ENCODE measurements around the gene ELOB.

The ELOB gene

DNA sequence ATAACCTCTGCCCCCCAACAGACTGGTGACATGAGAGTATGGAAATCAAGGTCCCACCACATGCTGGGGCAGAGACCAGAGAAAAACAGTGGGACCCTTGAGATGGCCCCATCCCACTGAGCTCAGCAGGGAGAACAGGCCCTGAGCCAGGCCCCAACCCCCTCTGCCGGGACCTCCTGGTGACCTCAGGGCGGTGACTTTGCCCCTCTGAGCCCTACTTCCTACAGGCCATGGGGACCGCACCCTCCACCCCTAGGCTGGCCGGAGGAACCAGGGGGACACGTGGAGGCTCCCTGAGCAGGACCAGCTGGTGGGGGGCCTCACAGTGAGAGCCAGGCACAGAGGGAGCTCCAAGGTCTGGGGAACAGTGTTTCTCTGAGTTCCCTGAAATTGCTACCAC is 38.5 kb downstream of the ELOB start:
- H3K9me3 ChIP-seq (ENCODE audit: control insufficient read depth, insufficient read depth, low read depth, low read length) = no peaks in the 10 kb centered on the region
- no peak overlapping the region for H3K27ac ChIP-seq (ENCODE audit: extremely low read depth, low read depth, low read length)
- H3K4me1 ChIP-seq (ENCODE audit: control insufficient read depth, insufficient read depth, low read length) = no peaks in the 10 kb centered on the region
- ChIA-PET CTCF (no interaction called here), POLR2A (no interaction called here)
- H3K4me3 ChIP-seq (ENCODE audit: low read depth, low read length) = no peak overlapping the region
- TF ChIP-seq ZNF629 (tag by site-specific recombination; IDR thresholded peaks at IDR 0.05) (no peak), ZIC2 (tag by site-specific recombination; IDR thresholded peaks at IDR 0.05) (peak; percentile 92)
- no peaks in the 10 kb centered on the region for H3K36me3 ChIP-seq (ENCODE audit: control insufficient read depth in 2 of 2, insufficient read depth in 1 of 2, low read length in 2 of 2)

DNA sequence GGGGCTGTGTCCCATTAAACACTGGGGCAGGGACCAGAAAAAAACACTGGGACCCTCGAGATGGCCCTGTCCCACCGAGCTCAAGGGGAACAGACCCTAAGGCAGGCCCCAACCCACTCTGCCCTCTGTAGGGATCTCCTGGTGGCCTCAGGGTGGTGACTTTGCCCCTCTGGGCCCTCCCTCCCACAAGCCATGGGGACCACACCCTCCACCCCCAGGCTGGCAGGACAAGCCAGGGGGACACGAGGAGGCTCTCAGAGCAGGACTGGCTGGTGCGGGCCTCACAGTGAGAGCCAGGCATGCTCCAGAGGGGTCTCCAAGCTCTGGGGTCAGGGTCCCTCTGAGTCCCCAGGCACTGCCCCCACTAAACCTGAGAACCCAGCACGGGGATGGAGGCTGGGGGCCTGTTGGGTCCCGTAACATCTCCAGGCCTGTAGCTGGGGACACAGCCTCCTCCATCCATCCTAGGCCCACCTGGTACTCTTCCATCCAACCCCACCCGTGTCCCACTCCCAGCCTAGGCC is 39.1 kb downstream of the ELOB start:
- CTCF ChIA-PET = no interaction called here
- H3K27ac ChIP-seq (ENCODE audit: extremely low read depth, low read depth, low read length) = no peak overlapping the region
- H3K4me1 ChIP-seq (ENCODE audit: control insufficient read depth, insufficient read depth, low read length) = no peaks in the 10 kb centered on the region
- H3K9me3 ChIP-seq (ENCODE audit: control insufficient read depth, insufficient read depth, low read depth, low read length) = no peaks in the 10 kb centered on the region
- TF ChIP-seq, protein P1, sequence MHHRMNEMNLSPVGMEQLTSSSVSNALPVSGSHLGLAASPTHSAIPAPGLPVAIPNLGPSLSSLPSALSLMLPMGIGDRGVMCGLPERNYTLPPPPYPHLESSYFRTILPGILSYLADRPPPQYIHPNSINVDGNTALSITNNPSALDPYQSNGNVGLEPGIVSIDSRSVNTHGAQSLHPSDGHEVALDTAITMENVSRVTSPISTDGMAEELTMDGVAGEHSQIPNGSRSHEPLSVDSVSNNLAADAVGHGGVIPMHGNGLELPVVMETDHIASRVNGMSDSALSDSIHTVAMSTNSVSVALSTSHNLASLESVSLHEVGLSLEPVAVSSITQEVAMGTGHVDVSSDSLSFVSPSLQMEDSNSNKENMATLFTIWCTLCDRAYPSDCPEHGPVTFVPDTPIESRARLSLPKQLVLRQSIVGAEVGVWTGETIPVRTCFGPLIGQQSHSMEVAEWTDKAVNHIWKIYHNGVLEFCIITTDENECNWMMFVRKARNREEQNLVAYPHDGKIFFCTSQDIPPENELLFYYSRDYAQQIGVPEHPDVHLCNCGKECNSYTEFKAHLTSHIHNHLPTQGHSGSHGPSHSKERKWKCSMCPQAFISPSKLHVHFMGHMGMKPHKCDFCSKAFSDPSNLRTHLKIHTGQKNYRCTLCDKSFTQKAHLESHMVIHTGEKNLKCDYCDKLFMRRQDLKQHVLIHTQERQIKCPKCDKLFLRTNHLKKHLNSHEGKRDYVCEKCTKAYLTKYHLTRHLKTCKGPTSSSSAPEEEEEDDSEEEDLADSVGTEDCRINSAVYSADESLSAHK (tag by site-specific recombination; IDR thresholded peaks at IDR 0.05) = no peak
- TF ChIP-seq GLIS2 (tag by site-specific recombination; IDR thresholded peaks at IDR 0.05) = peak; percentile 37; the same call in 1 of the 2 replicates
- TF ChIP-seq MEIS1 (CRISPR knock-in tag; IDR thresholded peaks at IDR 0.05; ENCODE audit: borderline replicate concordance) = no peak
- TF ChIP-seq ZNF654 (tag by site-specific recombination; IDR thresholded peaks at IDR 0.05; ENCODE audit: low read depth) = no peak
- TF ChIP-seq GLIS1 (tag by site-specific recombination; IDR thresholded peaks at IDR 0.05) = peak; percentile 52
- no peak overlapping the region for H3K4me3 ChIP-seq (ENCODE audit: low read depth, low read length)
- H3K36me3 ChIP-seq (ENCODE audit: control insufficient read depth in 2 of 2, insufficient read depth in 1 of 2, low read length in 2 of 2) = no peaks in the 10 kb centered on the region
- POLR2A ChIA-PET = no interaction called here

DNA sequence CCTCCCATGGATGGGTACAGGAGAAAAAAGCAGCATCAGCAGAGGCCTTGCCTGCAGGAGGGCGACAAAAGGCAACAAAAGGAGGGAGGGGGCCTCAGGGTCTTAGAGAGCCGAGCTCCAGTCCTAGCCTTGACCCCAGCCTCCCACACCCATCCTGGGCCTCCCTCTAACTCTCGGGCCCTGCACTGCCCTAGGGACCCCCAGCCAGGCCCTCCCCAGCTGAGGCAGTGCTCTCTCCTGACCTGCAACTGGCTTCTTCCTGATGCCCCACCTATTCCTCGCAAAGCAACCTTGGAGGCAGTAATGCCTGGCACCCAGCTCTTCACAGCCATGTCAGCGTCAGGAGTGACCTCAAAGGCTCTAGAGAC is 39.9 kb downstream of the ELOB start:
- TF ChIP-seq ZNF155 (tag by site-specific recombination; IDR thresholded peaks at IDR 0.05) (no peak), GLIS1 (tag by site-specific recombination; IDR thresholded peaks at IDR 0.05) (peak; percentile 78), TCF7L2 (IDR thresholded peaks at IDR 0.05; ENCODE audit: borderline replicate concordance, low read depth, low read length) (no peak), ZNF473 (tag by site-specific recombination; IDR thresholded peaks at IDR 0.05) (no peak), ZNF266 (tag by site-specific recombination; IDR thresholded peaks at IDR 0.05; ENCODE audit: low read depth) (no peak)
- ChIA-PET CTCF (interaction anchor here (1.2 kb wide), 1 partner anchor 102 kb away, joined by 6 read pairs; no protein-coding TSS in a partner anchor), POLR2A (no interaction called here)
- no peaks in the 10 kb centered on the region for H3K9me3 ChIP-seq (ENCODE audit: control insufficient read depth, insufficient read depth, low read depth, low read length)
- H3K4me3 ChIP-seq (ENCODE audit: low read depth, low read length) = no peak overlapping the region
- no peaks in the 10 kb centered on the region for H3K36me3 ChIP-seq (ENCODE audit: control insufficient read depth in 2 of 2, insufficient read depth in 1 of 2, low read length in 2 of 2)
- H3K4me1 ChIP-seq (ENCODE audit: control insufficient read depth, insufficient read depth, low read length) = no peaks in the 10 kb centered on the region
- H3K27ac ChIP-seq (ENCODE audit: extremely low read depth, low read depth, low read length) = no peak overlapping the region

DNA sequence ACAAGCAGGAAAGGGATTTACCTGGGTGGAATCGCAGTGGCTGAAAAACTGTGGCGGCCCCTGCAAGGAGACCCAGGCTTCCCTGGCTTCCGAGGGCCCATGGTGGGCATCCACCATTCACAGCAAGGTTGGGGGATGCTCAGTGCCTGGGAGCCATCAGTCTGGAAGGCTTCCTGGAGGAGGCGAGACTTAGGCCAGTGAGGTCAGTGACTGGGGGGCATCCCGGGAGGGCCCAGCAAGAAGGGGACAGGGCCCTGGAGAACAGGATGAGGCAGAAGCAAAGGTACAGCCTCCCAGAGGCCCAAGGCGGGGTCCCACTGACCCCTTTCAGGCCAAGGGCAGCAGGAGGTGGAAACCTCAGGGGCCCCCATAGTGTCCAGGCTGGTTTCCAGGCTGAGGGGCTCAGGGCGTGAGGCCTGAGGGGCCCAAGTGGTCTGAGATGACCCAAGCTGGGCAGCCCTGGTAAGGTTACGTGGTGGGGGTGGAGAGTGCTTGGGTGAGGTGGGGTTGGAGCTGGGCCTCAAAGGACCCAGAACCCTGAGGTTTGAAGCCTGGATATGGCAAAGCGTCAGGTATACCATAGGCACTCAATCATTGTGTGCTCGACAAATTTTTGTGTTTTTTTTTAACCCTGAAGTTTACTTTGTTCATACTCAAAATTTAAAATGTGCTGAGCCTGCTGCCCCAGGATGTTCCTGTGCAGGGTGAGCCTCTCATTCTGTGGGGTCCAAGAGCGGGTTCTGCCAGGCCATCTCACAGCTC is 40.4 kb downstream of the ELOB start:
- H3K9me3 ChIP-seq (ENCODE audit: control insufficient read depth, insufficient read depth, low read depth, low read length) = no peaks in the 10 kb centered on the region
- ChIA-PET POLR2A (interaction anchor here (0.6 kb wide), 1 partner anchor 33 kb away, joined by 5 read pairs; no protein-coding TSS in a partner anchor), CTCF (interaction anchor here (1.2 kb wide), 1 partner anchor 103 kb away, joined by 6 read pairs; no protein-coding TSS in a partner anchor)
- H3K4me1 ChIP-seq (ENCODE audit: control insufficient read depth, insufficient read depth, low read length) = no peaks in the 10 kb centered on the region
- no peak overlapping the region for H3K4me3 ChIP-seq (ENCODE audit: low read depth, low read length)
- no peak overlapping the region for H3K27ac ChIP-seq (ENCODE audit: extremely low read depth, low read depth, low read length)
- no peaks in the 10 kb centered on the region for H3K36me3 ChIP-seq (ENCODE audit: control insufficient read depth in 2 of 2, insufficient read depth in 1 of 2, low read length in 2 of 2)
- TF ChIP-seq, protein P2, sequence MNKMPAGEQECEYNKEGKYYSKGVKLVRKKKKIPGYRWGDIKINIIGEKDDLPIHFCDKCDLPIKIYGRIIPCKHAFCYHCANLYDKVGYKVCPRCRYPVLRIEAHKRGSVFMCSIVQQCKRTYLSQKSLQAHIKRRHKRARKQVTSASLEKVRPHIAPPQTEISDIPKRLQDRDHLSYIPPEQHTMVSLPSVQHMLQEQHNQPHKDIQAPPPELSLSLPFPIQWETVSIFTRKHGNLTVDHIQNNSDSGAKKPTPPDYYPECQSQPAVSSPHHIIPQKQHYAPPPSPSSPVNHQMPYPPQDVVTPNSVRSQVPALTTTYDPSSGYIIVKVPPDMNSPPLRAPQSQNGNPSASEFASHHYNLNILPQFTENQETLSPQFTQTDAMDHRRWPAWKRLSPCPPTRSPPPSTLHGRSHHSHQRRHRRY (tag by site-specific recombination; IDR thresholded peaks at IDR 0.05) = no peak
- TF ChIP-seq ZNF248 (tag by site-specific recombination; IDR thresholded peaks at IDR 0.05) (no peak), KLF8 (tag by site-specific recombination; IDR thresholded peaks at IDR 0.05) (no peak), HOXD13 (CRISPR knock-in tag; IDR thresholded peaks at IDR 0.05; ENCODE audit: borderline replicate concordance) (no peak), ZNF221 (tag by site-specific recombination; IDR thresholded peaks at IDR 0.05; ENCODE audit: borderline replicate concordance) (no peak), ZXDB (tag by site-specific recombination; IDR thresholded peaks at IDR 0.05) (no peak), ZNF792 (tag by site-specific recombination; IDR thresholded peaks at IDR 0.05) (no peak), ZNF292 (tag by site-specific recombination; IDR thresholded peaks at IDR 0.05; ENCODE audit: borderline replicate concordance, low read depth) (no peak), ZNF510 (tag by site-specific recombination; IDR thresholded peaks at IDR 0.05; ENCODE audit: insufficient replicate concordance) (no peak)
- TF ChIP-seq, protein P3, sequence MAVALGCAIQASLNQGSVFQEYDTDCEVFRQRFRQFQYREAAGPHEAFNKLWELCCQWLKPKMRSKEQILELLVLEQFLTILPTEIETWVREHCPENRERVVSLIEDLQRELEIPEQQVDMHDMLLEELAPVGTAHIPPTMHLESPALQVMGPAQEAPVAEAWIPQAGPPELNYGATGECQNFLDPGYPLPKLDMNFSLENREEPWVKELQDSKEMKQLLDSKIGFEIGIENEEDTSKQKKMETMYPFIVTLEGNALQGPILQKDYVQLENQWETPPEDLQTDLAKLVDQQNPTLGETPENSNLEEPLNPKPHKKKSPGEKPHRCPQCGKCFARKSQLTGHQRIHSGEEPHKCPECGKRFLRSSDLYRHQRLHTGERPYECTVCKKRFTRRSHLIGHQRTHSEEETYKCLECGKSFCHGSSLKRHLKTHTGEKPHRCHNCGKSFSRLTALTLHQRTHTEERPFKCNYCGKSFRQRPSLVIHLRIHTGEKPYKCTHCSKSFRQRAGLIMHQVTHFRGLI (tag by site-specific recombination; IDR thresholded peaks at IDR 0.05) = no peak
